ENCODE measurements around the gene RRP9.

Gene RRP9

DNA sequence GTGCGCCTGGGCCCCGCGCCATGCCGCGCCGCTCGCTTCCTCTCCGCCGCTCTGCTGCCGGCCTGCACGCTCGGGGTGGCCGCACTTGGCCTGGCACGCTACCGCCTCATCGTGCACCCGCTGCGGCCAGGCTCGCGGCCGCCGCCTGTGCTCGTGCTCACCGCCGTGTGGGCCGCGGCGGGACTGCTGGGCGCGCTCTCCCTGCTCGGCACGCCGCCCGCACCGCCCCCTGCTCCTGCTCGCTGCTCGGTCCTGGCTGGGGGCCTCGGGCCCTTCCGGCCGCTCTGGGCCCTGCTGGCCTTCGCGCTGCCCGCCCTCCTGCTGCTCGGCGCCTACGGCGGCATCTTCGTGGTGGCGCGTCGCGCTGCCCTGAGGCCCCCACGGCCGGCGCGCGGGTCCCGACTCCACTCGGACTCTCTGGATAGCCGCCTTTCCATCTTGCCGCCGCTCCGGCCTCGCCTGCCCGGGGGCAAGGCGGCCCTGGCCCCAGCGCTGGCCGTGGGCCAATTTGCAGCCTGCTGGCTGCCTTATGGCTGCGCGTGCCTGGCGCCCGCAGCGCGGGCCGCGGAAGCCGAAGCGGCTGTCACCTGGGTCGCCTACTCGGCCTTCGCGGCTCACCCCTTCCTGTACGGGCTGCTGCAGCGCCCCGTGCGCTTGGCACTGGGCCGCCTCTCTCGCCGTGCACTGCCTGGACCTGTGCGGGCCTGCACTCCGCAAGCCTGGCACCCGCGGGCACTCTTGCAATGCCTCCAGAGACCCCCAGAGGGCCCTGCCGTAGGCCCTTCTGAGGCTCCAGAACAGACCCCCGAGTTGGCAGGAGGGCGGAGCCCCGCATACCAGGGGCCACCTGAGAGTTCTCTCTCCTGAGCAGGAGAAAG lies 14.4 kb upstream of the RRP9 start:
- no peak for DNase-seq (ENCODE audit: low read depth, low spot score)

DNA sequence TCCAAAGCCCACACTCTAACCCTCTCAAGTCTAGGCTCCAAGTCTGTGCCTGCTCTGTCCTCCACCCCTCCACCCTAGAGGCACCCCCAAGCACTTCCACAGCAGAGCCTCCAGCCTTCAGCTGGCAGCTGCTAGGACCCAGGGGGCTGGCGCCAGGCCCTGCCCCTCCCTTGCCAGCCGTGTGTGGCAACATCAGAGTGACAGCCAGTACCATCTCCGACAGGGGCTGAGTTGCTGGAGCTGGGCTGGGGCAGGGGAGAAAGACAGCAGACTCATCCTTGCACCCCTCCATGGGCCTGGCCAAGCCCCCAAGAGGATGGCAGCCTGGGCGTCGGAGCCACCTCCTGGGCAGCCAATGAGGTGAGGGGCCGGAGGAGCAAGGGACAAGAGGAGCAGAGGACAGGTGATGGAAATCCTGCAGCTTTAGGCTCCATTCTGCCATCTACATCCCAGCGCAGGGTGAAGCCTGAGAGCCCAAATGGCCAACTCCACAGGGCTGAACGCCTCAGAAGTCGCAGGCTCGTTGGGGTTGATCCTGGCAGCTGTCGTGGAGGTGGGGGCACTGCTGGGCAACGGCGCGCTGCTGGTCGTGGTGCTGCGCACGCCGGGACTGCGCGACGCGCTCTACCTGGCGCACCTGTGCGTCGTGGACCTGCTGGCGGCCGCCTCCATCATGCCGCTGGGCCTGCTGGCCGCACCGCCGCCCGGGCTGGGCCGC lies 13.6 kb upstream of the RRP9 start, which contains the start of gene GPR62:
Gene GPR62 (plus strand): TSS at position 207 of the 718 bp plus-strand sequence. CDS start 272 bp downstream, at position 479.
- DNase-seq (ENCODE audit: low read depth, low spot score), result no peak

DNA sequence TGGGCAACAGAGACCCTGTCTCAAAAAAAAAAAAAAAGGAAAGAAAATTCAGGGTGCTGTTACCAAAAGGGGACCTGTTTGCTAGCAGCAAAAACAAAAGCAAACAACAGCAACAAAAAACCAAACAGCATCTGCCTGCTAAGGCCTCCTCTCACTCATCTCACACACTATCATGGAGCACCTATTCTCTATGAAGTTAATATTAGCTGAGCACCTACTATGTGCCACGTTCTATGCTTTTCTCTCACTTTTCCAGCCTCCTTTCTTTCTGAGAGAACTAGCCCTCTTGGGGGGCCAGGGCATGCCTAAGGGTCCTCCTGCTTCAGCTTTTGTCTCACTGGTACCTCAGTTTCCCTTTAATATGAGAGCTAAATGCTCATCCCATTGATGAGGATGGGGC lies 13.0 kb upstream of the RRP9 start:
- DNase-seq (ENCODE audit: low read depth, low spot score), result no peak

DNA sequence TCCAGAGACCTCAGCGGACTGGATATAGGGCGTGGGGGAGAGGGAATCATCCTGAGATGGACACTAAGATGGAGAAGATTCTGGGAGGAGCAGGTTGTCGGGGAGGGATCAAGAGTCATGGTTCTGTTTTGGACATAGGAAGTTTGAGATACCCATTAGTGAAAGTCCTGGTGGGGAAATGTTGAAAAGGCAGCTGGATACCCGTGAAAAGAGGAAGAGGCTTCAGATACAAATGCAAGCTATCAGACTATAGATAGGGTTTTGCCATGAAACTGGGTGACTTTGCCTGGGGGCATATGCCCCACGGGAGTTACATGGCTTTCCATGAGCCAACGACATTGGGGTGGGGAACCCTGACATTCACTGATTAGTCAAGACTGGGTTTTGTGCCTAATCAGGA lies 12.4 kb upstream of the RRP9 start:
- no peak for DNase-seq (ENCODE audit: low read depth, low spot score)

DNA sequence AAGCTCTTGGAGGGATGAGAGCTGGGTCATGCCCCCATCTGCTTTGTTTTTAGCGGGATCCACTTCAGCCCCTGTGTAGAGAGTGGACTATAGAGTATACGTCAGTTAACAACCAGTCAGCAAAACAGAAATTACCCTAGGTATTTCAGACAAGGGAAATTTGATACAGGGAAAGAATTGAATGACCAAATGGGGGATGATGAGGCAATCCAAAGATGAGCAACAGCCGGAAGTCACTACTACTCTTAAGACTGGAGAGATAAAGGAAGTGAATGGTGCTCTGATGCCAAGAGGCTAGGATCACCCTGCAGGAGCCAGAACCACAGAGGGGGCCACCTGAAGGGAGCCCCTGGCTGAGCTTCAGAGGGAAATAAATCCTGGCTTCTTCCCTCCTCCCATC lies 11.7 kb upstream of the RRP9 start:
- no peak for DNase-seq (ENCODE audit: low read depth, low spot score)

DNA sequence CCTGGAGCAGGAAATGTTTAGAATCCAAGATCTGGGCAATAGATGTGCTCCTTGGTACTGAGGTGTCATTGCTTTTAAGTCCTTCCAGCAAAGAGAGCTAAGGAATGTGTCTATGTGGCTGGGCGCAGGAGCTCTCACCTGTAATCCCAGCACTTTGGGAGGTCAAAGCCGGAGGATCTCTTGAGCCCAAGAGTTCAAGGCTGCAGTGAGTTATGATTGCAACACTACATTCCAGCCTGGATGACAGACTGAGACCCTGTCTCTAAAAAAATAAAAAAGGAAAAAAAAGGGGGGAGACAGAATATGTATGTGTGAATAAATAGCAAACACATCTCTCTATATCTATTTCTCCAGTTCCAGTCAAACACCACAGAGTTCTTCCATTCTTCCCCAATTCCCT lies 9.2 kb upstream of the RRP9 start:
- no peak for DNase-seq (ENCODE audit: low read depth, low spot score)

DNA sequence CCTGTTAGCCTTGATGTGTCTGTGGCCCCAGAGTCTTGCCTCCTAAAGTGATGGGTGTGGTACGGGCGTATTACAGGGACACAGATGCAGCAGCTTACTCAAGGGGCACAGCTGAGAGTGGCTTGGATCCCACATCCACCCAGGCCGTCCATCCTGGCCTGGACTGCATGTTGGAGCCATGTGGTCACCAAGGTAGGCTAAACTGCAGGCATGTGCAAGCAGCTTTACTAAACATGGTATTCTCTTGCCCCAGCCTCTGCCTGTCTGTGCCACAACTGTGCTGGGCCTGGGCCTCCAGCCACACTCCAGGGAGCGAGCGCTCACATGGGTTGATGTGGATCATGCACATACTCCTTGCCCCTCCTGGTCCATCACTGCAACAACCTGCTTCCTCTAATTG lies 7.4 kb upstream of the RRP9 start:
- DNase-seq (ENCODE audit: low read depth, low spot score), result no peak

DNA sequence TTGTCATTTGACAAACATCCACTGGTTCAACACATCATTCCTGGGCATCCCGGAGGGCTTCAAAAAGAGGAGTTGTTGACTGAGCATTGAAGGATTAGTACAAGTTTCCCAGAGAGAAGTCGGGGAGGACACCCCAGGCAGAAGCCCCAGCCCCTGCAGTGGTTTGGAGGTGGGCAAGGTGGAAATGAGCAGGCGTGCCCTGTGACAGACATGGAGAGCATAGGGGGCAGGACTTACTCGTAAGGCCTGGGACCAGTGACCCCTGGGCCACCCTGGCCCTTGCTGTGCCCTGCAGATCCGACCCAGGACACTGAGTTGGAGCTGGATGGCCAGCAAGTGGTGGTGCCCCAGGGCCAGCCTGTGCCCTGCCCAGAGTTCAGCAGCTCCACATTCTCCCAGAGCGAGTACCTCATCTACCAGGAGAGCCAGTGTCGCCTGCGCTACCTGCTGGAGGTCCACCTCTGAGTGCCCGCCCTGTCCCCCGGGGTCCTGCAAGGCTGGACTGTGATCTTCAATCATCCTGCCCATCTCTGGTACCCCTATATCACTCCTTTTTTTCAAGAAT lies 6.4 kb upstream of the RRP9 start:
- DNase-seq (ENCODE audit: low read depth, low spot score), result no peak

DNA sequence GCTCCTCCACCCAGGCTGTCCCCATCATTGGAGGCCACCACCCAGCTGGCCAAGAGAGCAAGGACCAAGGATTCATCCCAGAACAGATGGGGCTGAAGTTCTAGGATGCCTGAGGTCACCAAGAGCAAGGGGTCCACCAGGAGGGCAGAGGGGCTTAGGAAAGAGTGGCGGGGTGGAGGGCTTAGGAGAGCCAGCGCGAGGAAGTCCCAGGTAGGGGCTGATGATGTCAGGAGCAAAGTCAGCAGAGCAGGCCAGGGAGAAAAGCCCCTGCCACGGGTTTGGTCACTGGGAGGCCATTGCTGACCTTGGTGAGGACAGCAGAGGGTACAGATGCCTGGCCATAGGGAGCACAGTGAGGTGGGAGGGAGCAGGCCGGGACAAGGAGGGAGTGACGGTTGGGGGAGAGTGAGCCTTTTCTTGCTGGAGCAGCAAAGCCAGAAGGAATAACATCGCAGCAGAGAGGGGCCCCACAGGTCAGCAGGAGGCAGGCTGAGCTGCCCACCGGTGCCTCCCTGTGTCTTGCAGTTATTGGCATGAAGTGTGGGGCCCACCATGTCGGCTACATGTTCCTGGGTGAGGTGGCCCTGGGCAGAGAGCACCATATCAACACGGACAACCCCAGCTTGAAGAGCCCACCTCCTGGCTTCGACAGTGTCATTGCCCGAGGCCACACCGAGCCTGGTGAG lies 5.7 kb upstream of the RRP9 start:
- DNase-seq (ENCODE audit: low read depth, low spot score), result no peak

DNA sequence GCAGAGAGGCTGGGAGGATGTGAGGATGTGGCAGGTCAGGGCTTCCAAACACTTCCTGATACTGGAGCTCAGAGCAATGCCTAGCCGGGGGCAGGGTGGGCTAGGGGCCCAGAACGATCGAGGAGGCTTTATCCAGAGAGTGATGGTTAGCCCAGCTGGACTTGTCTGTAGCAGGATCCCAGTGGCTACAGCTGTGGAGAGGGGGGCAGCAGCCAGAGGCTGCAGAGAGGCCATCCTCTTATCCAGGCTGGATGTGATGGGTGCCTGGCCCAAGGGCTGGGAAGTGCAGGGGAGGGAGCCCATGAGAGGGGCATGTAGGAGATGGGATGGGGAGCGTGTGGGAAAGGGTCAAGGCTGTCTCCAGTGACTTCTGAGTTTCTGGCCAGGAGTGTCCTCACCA lies 5.1 kb upstream of the RRP9 start:
- DNase-seq (ENCODE audit: low read depth, low spot score), result no peak

DNA sequence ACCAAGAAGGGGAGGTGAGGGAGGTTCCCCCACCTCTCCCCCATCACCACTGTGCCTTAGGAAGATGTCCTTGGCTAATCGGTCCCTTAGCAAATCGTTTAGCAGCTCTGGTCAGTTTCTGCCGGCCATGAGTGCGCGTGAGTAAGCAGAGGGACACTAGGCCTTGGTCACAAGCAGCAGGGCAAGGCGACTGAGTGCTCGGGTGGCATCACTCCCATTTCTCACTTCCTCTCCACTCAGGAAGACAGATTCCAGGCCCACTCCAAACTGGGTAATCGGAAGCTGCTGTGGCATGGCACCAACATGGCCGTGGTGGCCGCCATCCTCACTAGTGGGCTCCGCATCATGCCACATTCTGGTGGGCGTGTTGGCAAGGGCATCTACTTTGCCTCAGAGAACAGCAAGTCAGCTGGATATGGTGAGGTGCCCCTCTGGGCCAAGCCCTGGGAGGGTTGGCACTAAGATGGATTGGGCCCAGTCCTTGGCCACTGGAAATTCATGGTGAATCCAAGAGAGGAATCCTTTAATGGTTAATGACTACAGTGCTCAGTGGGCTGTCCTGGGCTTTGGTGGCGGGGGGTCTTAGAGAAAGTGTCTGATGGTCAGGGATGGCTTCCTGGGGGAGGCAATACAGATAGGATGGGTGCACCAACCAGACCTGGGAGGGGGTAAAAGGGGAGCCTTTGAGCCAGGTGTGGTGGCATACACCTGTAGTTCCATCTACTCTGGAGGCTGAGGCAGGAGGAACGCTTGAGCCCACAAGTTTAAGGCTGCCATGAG lies 4.4 kb upstream of the RRP9 start:
- no peak for DNase-seq (ENCODE audit: low read depth, low spot score)

DNA sequence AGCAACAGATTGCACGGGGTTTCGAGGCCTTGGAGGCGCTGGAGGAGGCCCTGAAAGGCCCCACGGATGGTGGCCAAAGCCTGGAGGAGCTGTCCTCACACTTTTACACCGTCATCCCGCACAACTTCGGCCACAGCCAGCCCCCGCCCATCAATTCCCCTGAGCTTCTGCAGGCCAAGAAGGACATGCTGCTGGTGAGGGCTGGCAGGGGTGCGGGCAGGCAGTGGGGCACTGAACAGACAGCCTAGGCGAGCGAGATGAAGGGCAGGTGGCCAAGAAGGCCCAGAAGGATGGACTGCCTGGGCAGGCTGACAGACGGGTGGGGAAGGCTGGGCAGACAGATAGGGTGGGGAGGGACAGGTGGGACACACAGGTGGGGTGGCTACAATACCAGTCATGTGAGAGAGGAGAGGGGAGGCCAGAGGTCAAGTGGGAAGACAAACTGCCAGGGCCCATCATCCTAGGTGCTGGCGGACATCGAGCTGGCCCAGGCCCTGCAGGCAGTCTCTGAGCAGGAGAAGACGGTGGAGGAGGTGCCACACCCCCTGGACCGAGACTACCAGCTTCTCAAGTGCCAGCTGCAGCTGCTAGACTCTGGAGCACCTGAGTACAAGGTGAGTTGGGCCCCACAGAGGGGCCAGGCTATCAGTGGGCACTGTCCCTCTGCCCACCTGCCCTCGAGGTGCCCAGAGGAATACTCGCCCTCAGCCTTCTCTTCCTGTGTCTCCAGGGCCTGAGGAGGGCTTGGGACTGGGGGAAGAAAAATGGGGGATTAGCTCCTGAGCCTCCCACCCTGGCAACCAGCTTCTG lies 3.5 kb upstream of the RRP9 start:
- no peak for DNase-seq (ENCODE audit: low read depth, low spot score)

DNA sequence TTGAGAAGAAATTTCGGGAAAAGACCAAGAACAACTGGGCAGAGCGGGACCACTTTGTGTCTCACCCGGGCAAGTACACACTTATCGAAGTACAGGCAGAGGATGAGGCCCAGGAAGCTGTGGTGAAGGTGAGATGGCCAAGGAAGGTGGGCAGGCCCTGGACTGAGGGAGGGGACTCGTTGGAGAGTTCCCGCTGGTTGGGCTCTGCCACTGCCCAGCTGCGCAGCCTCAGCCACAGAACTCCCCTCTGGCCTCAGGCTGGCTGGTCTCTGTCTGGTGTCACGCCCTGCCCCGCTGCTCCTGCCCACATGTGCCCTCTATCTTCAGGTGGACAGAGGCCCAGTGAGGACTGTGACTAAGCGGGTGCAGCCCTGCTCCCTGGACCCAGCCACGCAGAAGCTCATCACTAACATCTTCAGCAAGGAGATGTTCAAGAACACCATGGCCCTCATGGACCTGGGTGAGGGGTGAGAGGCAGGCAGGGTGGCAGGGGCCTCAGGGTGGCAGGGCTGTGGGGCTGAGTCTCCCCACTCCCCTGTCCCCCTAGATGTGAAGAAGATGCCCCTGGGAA lies 2.8 kb upstream of the RRP9 start:
- DNase-seq (ENCODE audit: low read depth, low spot score), result no peak

DNA sequence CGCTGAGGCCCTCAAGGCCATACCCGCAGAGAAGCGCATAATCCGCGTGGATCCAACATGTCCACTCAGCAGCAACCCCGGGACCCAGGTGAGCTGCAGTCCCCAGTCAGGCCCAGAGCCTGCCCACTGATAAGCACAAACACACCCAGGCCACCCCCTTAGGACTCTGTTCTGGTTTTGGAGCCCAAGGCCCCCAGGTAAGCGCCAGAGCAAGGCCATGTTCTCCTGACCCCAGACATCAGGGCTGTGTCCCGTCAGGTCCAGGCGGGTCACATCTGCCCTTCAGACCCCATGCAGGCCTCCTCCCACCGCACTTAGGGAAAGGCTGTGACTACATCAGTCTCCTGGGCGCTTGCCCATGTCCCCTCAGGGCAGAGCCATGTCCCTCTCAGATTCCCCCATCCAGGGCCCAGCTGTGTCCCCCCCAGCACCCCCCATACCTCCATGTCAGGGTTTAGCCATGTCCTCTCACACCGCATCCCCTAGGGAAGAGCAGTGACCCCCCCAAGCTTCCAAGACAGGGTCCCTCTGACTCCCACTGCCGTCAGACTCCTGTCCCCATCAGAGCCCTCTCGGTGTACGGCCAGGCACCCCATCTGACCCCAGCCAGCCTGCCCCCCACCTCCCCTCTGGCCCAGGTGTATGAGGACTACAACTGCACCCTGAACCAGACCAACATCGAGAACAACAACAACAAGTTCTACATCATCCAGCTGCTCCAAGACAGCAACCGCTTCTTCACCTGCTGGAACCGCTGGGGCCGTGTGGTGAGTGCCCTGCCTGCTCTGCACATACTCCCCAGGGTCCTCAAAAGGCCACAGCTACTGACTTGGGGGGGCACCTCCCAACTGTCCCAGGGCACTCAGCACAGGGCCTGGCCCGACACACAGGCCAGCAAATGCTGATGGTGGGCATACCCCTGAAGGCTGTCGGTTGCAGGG lies 2.0 kb upstream of the RRP9 start:
- DNase-seq (ENCODE audit: low read depth, low spot score), result no peak

DNA sequence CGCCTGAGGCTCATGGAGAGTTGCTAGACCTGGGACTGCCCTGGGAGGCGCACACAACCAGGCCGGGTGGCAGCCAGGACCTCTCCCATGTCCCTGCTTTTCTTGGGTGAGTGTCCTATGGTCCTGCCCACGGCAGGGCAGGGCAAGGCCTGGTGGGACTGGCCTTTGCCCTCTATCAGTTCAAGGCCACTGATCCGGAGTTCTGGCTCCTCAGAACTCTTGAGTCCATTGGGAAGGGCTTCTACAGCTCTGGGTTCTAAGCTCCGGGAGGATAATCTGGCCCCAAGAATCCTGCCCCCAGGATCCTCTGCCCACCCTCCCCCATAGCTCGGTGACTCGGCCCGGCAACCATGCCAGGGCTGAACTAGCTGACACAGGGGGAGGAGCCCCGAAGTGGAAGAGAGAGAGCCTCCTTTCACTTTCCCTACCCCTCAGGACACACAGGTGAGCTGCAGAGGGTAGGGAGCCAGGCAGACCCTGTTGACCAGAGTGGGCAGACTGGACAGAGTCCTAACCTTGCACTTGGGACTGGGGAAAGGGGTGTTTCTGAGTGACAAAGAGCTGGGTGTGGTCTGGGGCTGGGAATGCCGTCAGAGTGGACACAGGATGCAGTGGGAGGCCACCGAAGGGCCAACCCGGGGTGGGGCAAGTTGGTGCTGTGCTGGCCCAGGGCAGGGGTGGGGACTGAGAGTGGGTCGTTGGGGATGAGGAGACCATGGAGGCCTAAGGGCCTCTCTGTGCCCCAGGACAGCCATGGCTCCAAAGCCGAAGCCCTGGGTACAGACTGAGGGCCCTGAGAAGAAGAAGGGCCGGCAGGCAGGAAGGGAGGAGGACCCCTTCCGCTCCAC lies 1.1 kb upstream of the RRP9 start:
- DNase-seq (ENCODE audit: low read depth, low spot score), result no peak

DNA sequence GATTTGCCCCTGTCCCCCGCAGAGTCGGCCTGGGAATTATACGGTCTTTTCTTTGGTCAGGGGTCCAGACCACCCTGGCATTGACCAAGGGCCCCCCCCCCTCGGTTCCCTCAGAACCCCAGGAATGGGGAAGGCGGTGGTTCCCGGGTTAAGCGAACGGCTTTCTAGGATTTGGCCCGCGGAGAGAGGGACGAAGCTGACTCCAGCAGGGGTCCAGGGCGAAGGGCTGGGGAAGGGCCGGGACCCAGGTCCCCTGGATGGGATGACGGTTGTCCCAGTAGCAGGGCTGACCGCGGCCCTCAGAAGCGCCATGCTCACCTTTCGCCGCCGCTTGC lies 274 bp downstream of the RRP9 start:
- DNase-seq (ENCODE audit: low read depth, low spot score), result no peak

DNA sequence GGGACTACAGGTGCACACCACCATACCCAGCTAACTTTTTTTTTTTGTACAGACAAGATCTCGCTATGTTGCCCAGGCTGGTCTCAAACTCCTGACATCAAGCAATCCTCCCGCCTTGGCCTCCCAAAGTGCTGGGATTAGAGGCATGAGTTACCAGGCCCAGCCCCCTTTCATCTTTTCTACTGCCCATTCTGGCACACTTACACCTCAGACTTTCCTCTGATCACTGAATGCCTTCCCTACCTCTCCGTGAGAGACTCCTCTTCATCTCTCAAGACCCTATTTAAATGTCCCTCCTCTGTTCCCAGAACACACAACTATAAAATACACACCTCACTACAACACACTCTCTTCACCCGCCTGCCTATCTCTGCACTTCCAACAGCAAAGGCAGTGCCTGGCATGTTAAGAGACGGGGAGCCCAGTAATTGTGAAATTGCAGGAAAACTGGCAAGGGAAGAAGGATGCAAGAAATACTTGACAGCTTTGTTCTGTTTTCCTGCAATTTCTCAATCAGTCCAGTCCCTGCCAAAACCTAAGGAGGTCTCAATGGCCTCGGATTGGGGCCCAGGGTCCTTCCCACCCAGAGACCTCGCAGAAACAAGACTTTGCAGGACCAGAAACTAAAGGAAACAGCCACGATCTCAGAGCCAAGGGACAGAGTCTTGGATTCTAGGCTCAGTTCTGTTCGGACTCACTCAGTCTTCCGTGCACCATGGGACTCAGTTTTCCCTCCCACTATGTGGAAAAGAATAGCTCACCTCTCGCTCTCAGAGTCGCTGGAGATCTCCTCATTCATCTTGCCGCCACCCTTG lies 849 bp downstream of the RRP9 start:
- DNase-seq (ENCODE audit: low read depth, low spot score), result no peak

Data from brain pericyte (primary cell).